Renal cortical epithelial cell (primary cell): ENCODE data around the gene LRCH3. TPM values are rescaled to one million over a fixed set of nuclear protein-coding genes. Genes with fewer than 3 reads are reported as not detected.
A peak's percentile ranks its signal among the peaks of the same experiment; 100 is the strongest.

ENCODE experiments used
- DNase-seq: peaks from one replicate; pipeline ENCODE4 v3.0.0-alpha.2; 2011; ENCODE audit warnings: low read depth
- total RNA-seq: library from RNA; depleted of rRNA; stranded (reverse); fragments of >200 nt; gene quantifications from 2 replicates; pipeline ENCODE4 v1.2.3, GENCODE V29; 2014

Gene LRCH3
- total RNA-seq, 1 donor from 2014 or later, result 72.8 TPM

DNA sequence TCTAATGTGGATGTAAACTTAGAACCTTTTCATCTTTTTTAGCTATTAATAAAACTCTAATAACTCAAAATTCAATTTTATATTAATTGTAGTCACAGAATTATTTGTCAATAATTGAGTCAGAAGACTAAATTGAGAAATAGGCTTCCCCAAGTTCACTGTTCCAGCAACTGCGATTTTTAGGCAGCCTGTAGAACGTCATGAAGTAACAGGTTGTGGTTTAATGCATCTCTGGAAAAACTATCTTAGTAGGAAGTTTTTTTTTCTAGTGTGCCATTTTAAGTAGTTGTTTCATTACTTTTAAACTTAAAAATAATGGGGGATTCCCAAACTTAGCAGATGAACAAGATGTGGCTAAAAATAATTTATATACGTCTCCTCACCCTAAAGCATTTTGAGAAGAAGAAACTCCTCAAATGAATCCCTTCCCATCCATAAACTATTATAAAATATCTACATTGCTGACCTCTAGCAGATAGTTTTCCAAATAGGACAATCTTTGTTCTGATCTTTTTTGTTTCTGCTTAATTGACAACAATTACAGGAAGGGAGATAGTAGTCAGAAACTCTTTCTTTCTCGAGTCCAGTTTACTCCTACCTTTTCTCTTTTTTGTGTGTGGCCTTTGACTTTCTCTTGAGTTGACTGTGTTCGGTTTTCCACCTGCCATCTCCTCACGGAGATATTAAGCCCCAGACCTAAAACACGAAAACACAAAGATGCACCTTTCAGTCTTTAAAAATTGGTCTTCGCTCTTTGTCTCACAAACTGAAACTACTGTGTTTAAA, 43.1 kb downstream of the LRCH3 start:
- no peak for DNase-seq

GRCh38 chr3:197835509-197835908, 44.5 kb downstream of the LRCH3 start:
- no peak for DNase-seq

- no peak for DNase-seq
Measured at GRCh38 chr3:197836244-197836643, 45.2 kb downstream of the LRCH3 start.

DNA sequence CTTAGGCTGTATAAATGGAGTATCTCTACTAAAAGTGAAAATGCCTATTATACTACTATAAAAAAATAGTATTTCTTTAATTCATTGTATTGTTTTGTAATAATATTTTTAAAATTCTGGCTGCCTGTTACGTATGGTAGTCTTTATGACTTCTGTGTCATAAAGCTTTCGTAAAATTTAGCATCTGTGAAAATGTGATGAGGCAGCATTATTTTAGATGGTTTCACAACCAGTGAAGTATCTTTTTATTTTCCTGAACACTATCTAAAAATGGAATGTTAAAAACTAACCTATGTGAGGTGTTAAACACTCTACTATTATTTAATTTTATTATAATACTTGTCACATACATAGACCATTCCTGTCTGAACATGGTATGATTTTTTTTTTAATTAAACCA, 46.2 kb downstream of the LRCH3 start:
- DNase-seq, result no peak

DNA sequence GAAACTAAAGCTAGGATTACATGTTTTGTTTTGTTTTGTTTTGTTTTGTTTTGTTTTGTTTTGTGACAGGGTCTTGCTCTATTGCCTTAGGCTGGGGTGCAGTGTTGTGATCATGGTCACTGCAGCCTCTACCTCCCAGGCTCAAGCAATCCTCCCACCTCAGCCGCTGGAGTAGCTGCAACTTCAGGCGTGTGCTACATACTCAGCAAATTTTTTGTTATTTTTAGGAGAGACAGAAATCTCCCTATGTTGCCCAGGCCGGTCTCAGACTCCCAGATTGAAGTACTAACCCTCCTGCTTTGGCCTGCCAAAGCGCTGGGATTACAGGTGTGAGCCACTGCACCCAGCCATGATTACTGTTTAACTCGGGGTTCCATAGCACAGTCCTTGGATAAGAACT, 50.7 kb downstream of the LRCH3 start:
- no peak for DNase-seq

DNA sequence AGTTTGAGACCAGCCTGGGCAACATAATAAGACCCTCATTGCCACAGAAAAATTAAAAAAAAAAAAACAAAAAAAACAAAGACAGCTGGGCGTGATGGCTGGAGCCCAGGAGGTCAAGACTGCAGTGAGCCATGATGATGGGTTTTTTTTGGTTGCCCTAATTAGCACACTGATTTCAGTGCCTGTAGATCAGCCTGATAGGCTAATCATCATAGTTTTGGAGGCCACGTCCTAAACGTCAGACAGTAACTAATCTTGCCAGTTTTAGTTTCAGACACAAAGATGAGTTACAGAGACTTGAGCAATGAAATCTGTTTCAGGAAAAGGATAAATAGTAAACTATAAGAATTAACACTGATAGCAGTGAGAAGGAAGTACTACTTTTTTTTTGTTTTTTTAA, 55.4 kb downstream of the LRCH3 start:
- no peak for DNase-seq

- peak; percentile 9 for DNase-seq
Measured at GRCh38 chr3:197847866-197848401, 56.9 kb downstream of the LRCH3 start.

- DNase-seq, result peak; percentile 79
Measured at GRCh38 chr3:197854596-197855343, 63.7 kb downstream of the LRCH3 start.

DNA sequence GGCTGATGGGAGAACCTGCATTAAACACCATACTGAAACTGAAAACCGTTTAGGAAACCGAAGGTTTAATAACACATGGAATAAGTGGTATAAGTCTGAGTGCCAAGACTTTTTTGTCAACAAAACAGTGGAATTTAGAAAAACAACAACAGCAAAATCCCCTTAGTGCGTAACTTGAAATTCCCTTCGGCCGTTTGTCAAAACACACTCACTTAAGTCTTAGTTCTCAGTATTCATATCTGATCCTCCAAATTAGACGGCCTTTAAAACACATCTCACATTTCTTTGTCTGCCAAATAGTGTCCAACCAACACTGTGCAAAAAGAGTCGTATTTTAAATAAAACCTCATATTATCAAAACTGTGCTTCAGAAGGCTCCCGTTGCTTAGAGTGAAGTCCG, 64.5 kb downstream of the LRCH3 start:
- no peak for DNase-seq

- DNase-seq, result no peak
Measured at GRCh38 chr3:197856199-197856816, 65.3 kb downstream of the LRCH3 start.

- no peak for DNase-seq
Measured at GRCh38 chr3:197858133-197858532, 67.1 kb downstream of the LRCH3 start.

DNA sequence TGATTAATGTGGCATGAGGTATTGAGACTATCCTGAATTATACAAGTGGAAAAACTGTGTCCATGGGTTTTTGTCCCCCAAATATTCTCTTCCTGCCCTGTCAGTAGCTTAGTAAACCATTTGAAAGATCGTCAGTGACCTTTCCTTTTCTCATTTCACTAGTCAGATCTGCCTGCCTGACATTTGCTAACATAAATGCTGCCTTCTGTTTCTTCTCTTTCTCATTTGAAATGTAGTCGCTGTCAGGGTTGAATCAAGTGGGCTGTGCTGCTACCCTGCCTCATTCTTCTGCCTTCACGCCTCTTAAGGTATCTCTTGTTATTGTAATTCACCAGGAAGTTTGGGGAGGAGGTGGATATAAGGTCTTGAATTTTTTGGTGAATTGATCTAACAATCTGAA, 67.5 kb downstream of the LRCH3 start:
- no peak for DNase-seq

GRCh38 chr3:197866035-197866434, 75.0 kb downstream of the LRCH3 start:
- DNase-seq, result no peak

DNA sequence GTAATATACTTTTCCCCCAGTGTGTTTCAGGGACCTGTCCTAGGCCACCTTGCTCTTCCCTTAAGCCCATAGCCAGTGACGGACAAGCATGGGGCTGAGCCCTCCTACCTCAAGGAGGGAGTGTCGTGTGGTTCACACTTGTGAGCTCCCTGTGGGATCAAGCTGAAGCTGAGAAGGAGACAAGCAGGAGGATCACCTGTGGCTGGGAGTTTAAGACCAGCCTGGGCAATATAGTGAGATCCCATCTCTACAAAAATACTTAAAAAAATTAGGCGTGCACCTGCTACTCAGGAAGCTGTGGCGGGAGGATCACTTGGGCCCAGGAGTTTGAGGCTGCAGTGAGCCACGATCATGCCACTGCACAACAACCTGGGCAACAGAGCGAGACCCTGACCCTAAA, 82.3 kb downstream of the LRCH3 start:
- no peak for DNase-seq

GRCh38 chr3:197874064-197874463, 83.0 kb downstream of the LRCH3 start:
- DNase-seq, result no peak

DNA sequence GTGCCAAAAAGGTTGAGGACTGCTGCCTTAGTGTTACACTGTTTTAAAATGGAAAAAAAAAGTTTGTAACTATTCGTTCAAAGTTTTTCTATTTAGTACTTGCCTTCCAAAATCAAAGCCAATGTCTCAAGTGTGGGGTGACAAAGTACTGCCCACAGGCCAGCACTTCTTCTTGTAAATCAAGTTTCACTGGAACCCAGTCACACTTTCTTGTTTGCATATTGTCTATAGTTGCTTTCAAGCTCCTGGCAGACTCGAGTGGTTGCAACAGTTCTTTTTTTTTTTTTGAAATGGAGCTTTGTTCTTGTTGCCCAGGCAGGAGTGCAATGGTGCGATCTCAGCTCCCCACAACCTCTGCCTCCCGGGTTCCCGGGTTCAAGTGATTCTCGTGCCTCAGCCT, 83.6 kb downstream of the LRCH3 start:
- no peak for DNase-seq

DNA sequence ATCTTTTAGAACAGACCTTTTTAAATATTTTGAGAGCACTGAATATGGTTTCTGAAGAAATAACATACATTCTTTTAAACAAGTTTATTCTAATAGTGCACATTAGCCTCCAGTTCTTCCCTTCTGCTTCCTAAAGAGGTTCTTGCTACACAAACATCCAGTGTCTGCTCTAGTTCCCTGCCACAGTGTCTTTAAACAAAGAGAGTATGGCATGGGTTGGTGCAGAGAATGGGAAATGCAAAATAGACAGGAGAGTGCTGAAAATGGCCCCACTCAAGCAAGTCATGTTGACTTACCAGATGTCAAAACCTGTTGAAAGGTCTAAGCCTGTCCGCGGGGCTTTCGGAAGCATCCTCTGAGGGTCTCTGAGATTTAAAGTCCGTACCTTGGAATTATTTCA, 86.8 kb downstream of the LRCH3 start:
- DNase-seq, result no peak

DNA sequence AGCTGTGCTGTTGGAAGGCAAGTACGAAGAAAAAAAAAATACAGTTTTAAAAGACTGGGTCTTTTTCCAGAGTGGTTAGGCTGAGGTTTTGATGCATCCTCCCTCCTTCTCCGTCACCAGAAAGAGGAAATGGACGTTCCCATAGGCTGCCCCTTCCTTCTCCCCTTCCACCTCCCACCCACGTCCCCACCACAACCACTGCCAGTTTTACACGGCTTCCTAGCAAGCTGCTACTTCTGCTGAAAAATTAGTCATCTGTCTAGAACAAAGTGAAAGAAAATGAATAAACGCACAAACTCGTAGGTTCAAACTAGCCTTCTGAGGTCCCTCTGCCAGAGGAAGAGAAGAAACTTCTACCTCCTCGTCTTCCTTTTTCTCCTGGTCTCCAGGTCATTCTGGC, 87.4 kb downstream of the LRCH3 start:
- no peak for DNase-seq

DNA sequence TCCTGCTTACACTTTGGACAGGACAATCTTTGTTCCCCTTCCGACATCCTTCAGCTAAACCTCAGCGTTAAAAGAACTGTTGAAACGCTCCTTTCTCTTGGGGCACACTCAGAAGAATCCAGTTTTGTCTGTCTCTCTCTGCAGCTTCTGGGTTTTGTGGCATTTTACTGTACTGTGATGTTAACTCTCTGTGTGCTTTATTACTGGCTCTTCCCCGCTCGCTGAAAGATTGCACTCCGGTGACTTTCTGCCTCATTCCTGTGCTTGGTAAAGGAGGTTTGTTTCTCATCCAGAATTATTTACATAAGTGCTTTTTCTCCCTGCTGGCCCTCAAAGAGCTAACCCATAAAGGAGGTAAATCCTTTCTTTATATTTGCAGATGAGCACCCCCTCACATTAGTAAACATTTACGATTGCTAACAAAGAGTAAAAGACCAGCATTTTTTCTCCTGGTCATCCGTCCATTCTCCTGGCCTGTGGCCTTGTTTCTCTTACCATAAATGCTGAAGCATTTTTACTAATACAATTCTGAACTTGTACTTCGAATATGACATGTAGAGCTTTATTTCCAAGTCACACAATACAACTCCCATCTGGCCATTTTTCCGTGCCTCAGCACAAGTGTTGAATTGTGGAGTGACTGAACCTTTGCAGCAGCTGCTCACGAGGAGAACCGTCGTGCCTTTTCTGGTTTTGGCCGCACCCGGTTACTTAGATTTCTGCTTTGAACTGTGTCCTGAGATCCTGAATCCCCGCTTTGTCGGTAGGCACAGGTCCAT, 89.6 kb downstream of the LRCH3 start:
- DNase-seq, result no peak

- DNase-seq, result no peak
Measured at GRCh38 chr3:197881270-197881969, 90.4 kb downstream of the LRCH3 start.

DNA sequence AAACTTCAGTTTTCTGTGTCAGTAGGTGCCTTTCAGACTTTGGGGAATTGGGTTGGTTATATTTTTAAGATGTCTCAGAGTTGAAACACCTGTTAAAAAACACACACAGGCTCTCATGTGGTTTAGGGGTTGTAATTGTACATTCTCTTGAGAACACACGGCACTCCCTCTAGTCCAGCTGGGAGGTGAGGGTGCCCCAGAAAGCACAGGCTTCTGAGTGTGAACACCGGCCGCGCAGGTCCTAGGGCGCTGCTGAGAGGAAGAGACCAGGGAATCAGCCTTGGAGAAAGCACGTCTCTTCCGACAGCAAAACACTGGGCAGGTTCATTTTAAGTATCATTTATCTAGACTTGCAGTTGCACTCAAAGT, 90.9 kb downstream of the LRCH3 start:
- DNase-seq, result no peak
